Astrocyte of the spinal cord (primary cell): Measurements from ENCODE around the gene NME7.

ENCODE experiments used
- DNase-seq: peaks from one replicate; pipeline ENCODE4 v3.0.0; 2011; ENCODE audit warnings: low read depth, low spot score
- H3K4me3 ChIP-seq: 2 replicates; pipeline ENCODE4 v1.5.1; 2011; ENCODE audit warnings: low read depth, mild to moderate bottlenecking, low read length, moderate library complexity
- CTCF ChIP-seq: IDR thresholded peaks from 2 replicates; pipeline ENCODE4 v1.5.1; 2012; ENCODE audit warnings: low read depth, mild to moderate bottlenecking, low read length, inconsistent platforms
- in situ Hi-C: cut with HindIII; loops from 2 replicates; pipeline ENCODE4 v1.10.0; 2017; ENCODE audit warnings: low sequenced_read_pairs

NME7 gene

GRCh38 chr1:169217636-169218035 is 150.0 kb downstream of the NME7 start:
- in situ Hi-C loops: no loop called here
- no peak for DNase-seq
- H3K4me3 ChIP-seq: no peak overlapping the region
- no peak for TF ChIP-seq CTCF

- no peak for TF ChIP-seq CTCF
- DNase-seq: no peak
- in situ Hi-C loops: no loop called here
- no peak overlapping the region for H3K4me3 ChIP-seq
Measured at GRCh38 chr1:169214598-169214997, 153.0 kb downstream of the NME7 start.

- in situ Hi-C loops: no loop called here
- TF ChIP-seq CTCF: no peak
- DNase-seq: no peak
- no peak overlapping the region for H3K4me3 ChIP-seq
Measured at GRCh38 chr1:169212088-169212487, 155.5 kb downstream of the NME7 start.

- no peak overlapping the region for H3K4me3 ChIP-seq
- DNase-seq: no peak
- in situ Hi-C loops: no loop called here
- no peak for TF ChIP-seq CTCF
Measured at GRCh38 chr1:169207797-169208520, 159.6 kb downstream of the NME7 start.

GRCh38 chr1:169204157-169204556 is 163.4 kb downstream of the NME7 start:
- in situ Hi-C loops: no loop called here
- no peak for DNase-seq
- H3K4me3 ChIP-seq: no peak overlapping the region
- no peak for TF ChIP-seq CTCF

- TF ChIP-seq CTCF: no peak
- no peak overlapping the region for H3K4me3 ChIP-seq
- no peak for DNase-seq
- in situ Hi-C loops: no loop called here
Measured at GRCh38 chr1:169202791-169203665, 164.6 kb downstream of the NME7 start.
